Progenitor cell of endocrine pancreas (in vitro differentiated cells): ENCODE results near the gene CDYL. TPM values are rescaled to one million over a fixed set of nuclear protein-coding genes. Genes with fewer than 3 reads are reported as not detected.

ENCODE experiments used
- DNase-seq: peaks from one replicate; pipeline ENCODE4 v3.0.0; 2021; ENCODE audit warnings: low spot score; ENCODE audit not compliant: unreplicated experiment
- H3K27ac Mint-ChIP-seq: 2 replicates; pipeline ENCODE4 v1.8.0; 2021; ENCODE audit warnings: mild to moderate bottlenecking, moderate library complexity, mixed read lengths
- H3K27me3 Mint-ChIP-seq: 2 replicates; pipeline ENCODE4 v1.8.0; 2021; ENCODE audit warnings: mixed read lengths
- H3K36me3 Mint-ChIP-seq: 2 replicates; pipeline ENCODE4 v1.8.0; 2022; ENCODE audit warnings: mixed read lengths; ENCODE audit not compliant: insufficient read depth
- H3K4me1 Mint-ChIP-seq: 2 replicates; pipeline ENCODE4 v1.8.0; 2021; ENCODE audit warnings: low read depth, mixed read lengths
- H3K4me3 Mint-ChIP-seq: 2 replicates; pipeline ENCODE4 v1.8.0; 2021; ENCODE audit warnings: low read depth, mild to moderate bottlenecking, moderate library complexity, mixed read lengths
- H3K9me3 Mint-ChIP-seq: 2 replicates; pipeline ENCODE4 v1.8.0; 2021; ENCODE audit warnings: low read depth, mixed read lengths
- CTCF ChIP-seq: fragments of 200-600 bp; sonication (generic); IDR thresholded peaks from one replicate; pipeline ENCODE4 v1.5.0; 2021; ENCODE audit warnings: antibody characterized with exemption, mild to moderate bottlenecking; ENCODE audit not compliant: unreplicated experiment
- total RNA-seq: library from RNA; stranded (reverse); gene quantifications from 2 replicates; pipeline ENCODE4 v1.2.1, GENCODE V29; 2021

CDYL gene
- total RNA-seq, 1 donor from 2014 or later, result 78.3 TPM

- Mint-ChIP-seq H3K4me3 (no peak overlapping the region), H3K27me3 (no peaks in the 10 kb centered on the region), H3K27ac (no peak overlapping the region), H3K9me3 (no peaks in the 10 kb centered on the region), H3K36me3 (peaks cover 9% of the 10 kb centered on the region), H3K4me1 (peaks cover 53% of the 10 kb centered on the region)
- no peak for TF ChIP-seq CTCF
- DNase-seq, result no peak
These were observed 130.4 kb downstream of the CDYL start for GRCh38 chr6:4906293-4907276.

GRCh38 chr6:4907602-4908001, 131.4 kb downstream of the CDYL start:
- peaks cover 46% of the 10 kb centered on the region for H3K4me1 Mint-ChIP-seq
- no peak overlapping the region for H3K27ac Mint-ChIP-seq
- no peak for DNase-seq
- no peaks in the 10 kb centered on the region for H3K27me3 Mint-ChIP-seq
- no peak for TF ChIP-seq CTCF
- peaks cover 12% of the 10 kb centered on the region for H3K36me3 Mint-ChIP-seq
- no peak overlapping the region for H3K4me3 Mint-ChIP-seq
- H3K9me3 Mint-ChIP-seq, result no peaks in the 10 kb centered on the region

GRCh38 chr6:4908062-4908461, 131.9 kb downstream of the CDYL start:
- Mint-ChIP-seq H3K9me3 (no peaks in the 10 kb centered on the region), H3K27me3 (no peaks in the 10 kb centered on the region), H3K27ac (no peak overlapping the region), H3K36me3 (peaks cover 12% of the 10 kb centered on the region), H3K4me3 (no peak overlapping the region), H3K4me1 (peaks cover 42% of the 10 kb centered on the region)
- TF ChIP-seq CTCF, result no peak
- DNase-seq, result no peak

- TF ChIP-seq CTCF, result no peak
- Mint-ChIP-seq H3K27me3 (no peaks in the 10 kb centered on the region), H3K27ac (peak overlapping the region; percentile 72), H3K4me1 (peaks cover 47% of the 10 kb centered on the region), H3K4me3 (no peak overlapping the region), H3K36me3 (peaks cover 11% of the 10 kb centered on the region), H3K9me3 (no peaks in the 10 kb centered on the region)
- DNase-seq, result no peak
These were observed 133.0 kb downstream of the CDYL start for GRCh38 chr6:4909063-4909706.

GRCh38 chr6:4910037-4910760, 134.0 kb downstream of the CDYL start:
- Mint-ChIP-seq H3K36me3 (peaks cover 11% of the 10 kb centered on the region), H3K4me1 (peaks cover 43% of the 10 kb centered on the region), H3K4me3 (peak overlapping the region; percentile 8), H3K9me3 (no peaks in the 10 kb centered on the region), H3K27me3 (no peaks in the 10 kb centered on the region), H3K27ac (peak overlapping the region; percentile 72)
- no peak for DNase-seq
- TF ChIP-seq CTCF, result no peak
